Panc1 (cell line): ENCODE data around the gene TBC1D22A. TPM values are rescaled to one million over a fixed set of nuclear protein-coding genes. Genes with fewer than 3 reads are reported as not detected.

Experiments
- ATAC-seq: fragments of 200-7000 bp; cut with Tn5 transposase; 2 replicates; pipeline ENCODE4 v1.9.1; 2020; ENCODE audit warnings: mild to moderate bottlenecking, moderate library complexity
- BruUV-seq: library from RNA; stranded (reverse); fragments of 400-500 nt; replicated peaks from 2 replicates; lab custom pipeline; 2021; lab: Mats Ljungman, UMichigan
- CTCF ChIA-PET: fragments of 300-600 bp; sonication (Branson Sonifier 250); formaldehyde crosslinking; loops from one replicate; lab custom pipeline; 2022; ENCODE audit warnings: antibody characterized with exemption; lab: Charles Lee
- POLR2A ChIA-PET: fragments of 300-600 bp; sonication (Branson Sonifier 250); formaldehyde crosslinking; loops from one replicate; lab custom pipeline; 2022; ENCODE audit warnings: antibody characterized with exemption; lab: Charles Lee
- DNase-seq: peaks from one replicate; pipeline ENCODE4 v3.0.0-alpha.2; 2010; ENCODE audit warnings: low read depth, low spot score
- H3K27ac ChIP-seq: 2 replicates; pipeline ENCODE4 v1.5.1; 2011; ENCODE audit warnings: mild to moderate bottlenecking, low read length, inconsistent platforms
- H3K27me3 ChIP-seq: fragments of 200-500 bp; sonication (Bioruptor generic); 2 replicates; pipeline ENCODE4 v1.6.0; 2014; ENCODE audit warnings: low read length, inconsistent platforms; ENCODE audit not compliant: control insufficient read depth, insufficient read depth
- H3K36me3 ChIP-seq: fragments of 200-500 bp; sonication (Bioruptor generic); 2 replicates; pipeline ENCODE4 v1.5.1; 2014; ENCODE audit warnings: inconsistent platforms, mild to moderate bottlenecking, low read length, moderate library complexity; ENCODE audit not compliant: control insufficient read depth, insufficient read depth
- H3K4me1 ChIP-seq: 2 replicates; pipeline ENCODE4 v1.5.1; 2011; ENCODE audit warnings: inconsistent platforms, mild to moderate bottlenecking, low read length, moderate library complexity; ENCODE audit not compliant: control insufficient read depth, insufficient read depth
- H3K4me3 ChIP-seq, 2 experiments: 2 replicates each; pipeline ENCODE4 v1.5.1; 2011 to 2012; ENCODE audit warnings: low read depth in 2 of 2, low read length in 2 of 2, mild to moderate bottlenecking in 2 of 2, inconsistent platforms in 1 of 2, moderate library complexity in 1 of 2
- H3K9me3 ChIP-seq: fragments of 200-500 bp; sonication (Bioruptor generic); 2 replicates; pipeline ENCODE4 v1.5.1; 2014; ENCODE audit warnings: low read depth, mild to moderate bottlenecking, inconsistent platforms, low read length, moderate library complexity; ENCODE audit not compliant: control insufficient read depth, insufficient read depth
- CTCF ChIP-seq: fragments of 450-650 bp; IDR thresholded peaks from 2 replicates; pipeline ENCODE4 v1.5.1; 2017; ENCODE audit warnings: mild to moderate bottlenecking
- POLR2AphosphoS5 ChIP-seq: IDR thresholded peaks from 2 replicates; pipeline ENCODE4 v1.6.1; 2012; ENCODE audit warnings: mild to moderate bottlenecking, low read depth, low read length, moderate library complexity
- SIN3A ChIP-seq: IDR thresholded peaks from 2 replicates; pipeline ENCODE4 v1.6.1; 2012; ENCODE audit warnings: low read depth, mild to moderate bottlenecking, low read length, moderate library complexity, borderline replicate concordance; ENCODE audit not compliant: insufficient read depth
- TCF7L2 ChIP-seq: IDR thresholded peaks from 2 replicates; pipeline ENCODE4 v1.6.1; 2011; ENCODE audit warnings: mild to moderate bottlenecking, low read depth, low read length, inconsistent platforms
- in situ Hi-C: cut with HindIII; loops from 2 replicates; pipeline ENCODE4 v1.10.0; 2016; ENCODE audit warnings: low sequenced_read_pairs, low pct_unique_long_range_greater_than_20kb
- intact Hi-C: fragments of 100-400 bp; cut with micrococcal nuclease; formaldehyde crosslinking; loops from one replicate; pipeline ENCODE4 v1.10.0; 2022; ENCODE audit not compliant: unreplicated experiment
- total RNA-seq: library from RNA; stranded (reverse); gene quantifications from one replicate; pipeline ENCODE4 v1.2.1, GENCODE V29; 2021; ENCODE audit not compliant: unreplicated experiment
- TF ChIP-seq, protein P1 (sequence below), 2 experiments: IDR thresholded peaks; 2 replicates each; pipeline ENCODE4 v1.6.1; 2011 to 2012; ENCODE audit warnings: low read depth in 2 of 2, control low read depth in 1 of 2, low read length in 1 of 2, mild to moderate bottlenecking in 1 of 2, moderate library complexity in 1 of 2; ENCODE audit not compliant: insufficient read depth in 1 of 2

Gene TBC1D22A
- total RNA-seq, 1 experiment from 2014 or later = 28.7 TPM

- Histone ChIP-seq H3K27me3 (no peaks in the 10 kb centered on the region), H3K4me1 (peaks cover 46% of the 10 kb centered on the region), H3K27ac (peak within 1 kb of the TSS; percentile 76), H3K4me3 (peak within 1 kb of the TSS; percentile 67 to 68), H3K36me3 (no peaks in the 10 kb centered on the region; the same call in 1 of the 2 replicates), H3K9me3 (no peaks in the 10 kb centered on the region)
- no peak for TF ChIP-seq TCF7L2
- TF ChIP-seq SIN3A = 0 out of 2 replicates have a peak, but pooled peaks have one; percentile 7
- DNase-seq (no peak), ATAC-seq (peak; percentile 81)
- ChIA-PET POLR2A (no interaction called here), CTCF (interaction anchor here (0.6 to 1.6 kb wide), 3 partner anchors 23 to 175 kb away, joined by 4 to 14 read pairs (median 5); no protein-coding TSS in a partner anchor)
- intact Hi-C loops = no loop called here
- in situ Hi-C loops = no loop called here
- no TSS peak for BruUV-seq
These were observed 24.3 kb upstream of the TBC1D22A start, which contains the start of gene CERK for GRCh38 chr22:46737976-46738646. Gene CERK (minus strand): TSS chr22:46738252. CDS start chr22:46738148, 104 bp downstream.

DNA sequence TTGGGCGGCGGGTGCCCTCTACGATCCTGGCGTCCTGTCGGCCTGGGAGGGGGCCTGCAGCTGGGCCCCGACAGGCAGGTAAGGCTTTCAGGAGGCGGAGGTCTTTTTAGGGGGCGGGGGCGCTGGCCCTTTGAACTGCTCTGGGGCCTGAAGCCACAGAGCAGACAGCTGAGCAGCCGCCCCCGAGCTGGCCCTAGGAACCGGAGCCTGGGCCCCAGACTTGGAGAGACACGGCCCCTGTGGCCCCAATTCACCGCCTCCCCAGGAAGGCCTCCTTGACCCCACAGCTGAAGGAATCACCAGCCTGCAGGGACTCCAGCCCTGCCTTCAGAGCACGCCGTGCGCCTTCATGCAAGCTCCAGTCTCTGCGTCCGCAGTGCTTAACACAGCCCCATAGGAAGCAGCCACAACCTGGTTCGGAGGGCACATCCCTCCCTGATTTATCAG lies 23.8 kb upstream of the TBC1D22A start:
- ATAC-seq (peak; percentile 55), DNase-seq (no peak)
- no TSS peak for BruUV-seq
- intact Hi-C loops (no loop called here), in situ Hi-C loops (no loop called here)
- Histone ChIP-seq H3K4me1 (peaks cover 46% of the 10 kb centered on the region), H3K27me3 (no peaks in the 10 kb centered on the region), H3K9me3 (no peaks in the 10 kb centered on the region), H3K27ac (peak overlapping the region; percentile 76), H3K4me3 (peak overlapping the region; percentile 53 to 67), H3K36me3 (no peaks in the 10 kb centered on the region; the same call in 1 of the 2 replicates)
- TF ChIP-seq CTCF = no peak
- no peak for TF ChIP-seq SIN3A
- TF ChIP-seq POLR2AphosphoS5 = no peak
- POLR2A ChIA-PET = no interaction called here
- CTCF ChIA-PET = interaction anchor here (0.6 to 1.6 kb wide), 4 partner anchors 19 to 175 kb away, joined by 4 to 14 read pairs (median 4); no protein-coding TSS in a partner anchor

DNA sequence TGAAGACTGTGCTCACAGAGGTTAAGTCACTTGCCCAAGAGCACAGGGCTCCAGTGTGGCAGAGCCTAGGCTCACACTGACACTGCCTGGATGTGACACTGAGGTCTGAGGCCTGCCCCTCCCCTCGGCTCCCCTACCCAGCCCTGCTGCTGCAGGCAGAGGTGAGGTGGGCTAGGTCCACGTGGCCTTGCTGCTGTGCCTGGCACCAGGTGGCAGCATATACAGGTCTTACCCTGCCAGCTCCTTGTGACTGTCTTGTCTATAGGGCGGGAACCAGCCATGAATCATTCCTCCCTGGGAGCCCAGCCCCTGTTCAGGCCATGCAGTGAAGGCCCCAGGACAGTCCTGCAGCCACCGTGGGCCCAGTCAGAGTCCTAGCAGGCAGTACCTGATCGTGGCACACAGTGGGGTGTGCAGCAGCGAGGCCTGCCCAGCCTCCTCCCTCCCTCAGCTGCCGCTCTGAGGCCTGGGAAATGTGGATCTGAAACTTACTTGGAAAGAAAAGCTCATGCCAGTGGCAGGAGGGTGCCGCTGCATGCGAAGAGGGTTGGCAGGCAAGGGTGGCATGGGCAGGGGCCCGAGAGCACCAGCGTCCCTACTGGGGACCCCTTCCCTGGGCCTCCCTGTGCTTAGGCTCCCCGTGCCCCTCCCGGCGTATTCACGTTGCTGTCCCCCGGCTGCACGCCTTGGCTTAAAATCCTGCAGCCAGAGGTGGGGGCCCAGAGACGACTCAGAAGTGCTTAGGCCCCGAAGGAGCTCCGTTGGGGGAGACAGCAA lies 23.2 kb upstream of the TBC1D22A start:
- in situ Hi-C loops = no loop called here
- POLR2A ChIA-PET = no interaction called here
- H3K9me3 ChIP-seq = no peaks in the 10 kb centered on the region
- TF ChIP-seq, protein P1, sequence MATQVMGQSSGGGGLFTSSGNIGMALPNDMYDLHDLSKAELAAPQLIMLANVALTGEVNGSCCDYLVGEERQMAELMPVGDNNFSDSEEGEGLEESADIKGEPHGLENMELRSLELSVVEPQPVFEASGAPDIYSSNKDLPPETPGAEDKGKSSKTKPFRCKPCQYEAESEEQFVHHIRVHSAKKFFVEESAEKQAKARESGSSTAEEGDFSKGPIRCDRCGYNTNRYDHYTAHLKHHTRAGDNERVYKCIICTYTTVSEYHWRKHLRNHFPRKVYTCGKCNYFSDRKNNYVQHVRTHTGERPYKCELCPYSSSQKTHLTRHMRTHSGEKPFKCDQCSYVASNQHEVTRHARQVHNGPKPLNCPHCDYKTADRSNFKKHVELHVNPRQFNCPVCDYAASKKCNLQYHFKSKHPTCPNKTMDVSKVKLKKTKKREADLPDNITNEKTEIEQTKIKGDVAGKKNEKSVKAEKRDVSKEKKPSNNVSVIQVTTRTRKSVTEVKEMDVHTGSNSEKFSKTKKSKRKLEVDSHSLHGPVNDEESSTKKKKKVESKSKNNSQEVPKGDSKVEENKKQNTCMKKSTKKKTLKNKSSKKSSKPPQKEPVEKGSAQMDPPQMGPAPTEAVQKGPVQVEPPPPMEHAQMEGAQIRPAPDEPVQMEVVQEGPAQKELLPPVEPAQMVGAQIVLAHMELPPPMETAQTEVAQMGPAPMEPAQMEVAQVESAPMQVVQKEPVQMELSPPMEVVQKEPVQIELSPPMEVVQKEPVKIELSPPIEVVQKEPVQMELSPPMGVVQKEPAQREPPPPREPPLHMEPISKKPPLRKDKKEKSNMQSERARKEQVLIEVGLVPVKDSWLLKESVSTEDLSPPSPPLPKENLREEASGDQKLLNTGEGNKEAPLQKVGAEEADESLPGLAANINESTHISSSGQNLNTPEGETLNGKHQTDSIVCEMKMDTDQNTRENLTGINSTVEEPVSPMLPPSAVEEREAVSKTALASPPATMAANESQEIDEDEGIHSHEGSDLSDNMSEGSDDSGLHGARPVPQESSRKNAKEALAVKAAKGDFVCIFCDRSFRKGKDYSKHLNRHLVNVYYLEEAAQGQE (IDR thresholded peaks at IDR 0.05; ENCODE audit: insufficient read depth in 1 of 2, low read depth in 2 of 2, low read length in 1 of 2) = no peak
- no peak for TF ChIP-seq CTCF
- no peak for TF ChIP-seq POLR2AphosphoS5
- TF ChIP-seq TCF7L2 = no peak
- no peak for TF ChIP-seq SIN3A
- intact Hi-C loops = no loop called here
- H3K27me3 ChIP-seq = no peaks in the 10 kb centered on the region
- peak overlapping the region; percentile 53 to 67 for H3K4me3 ChIP-seq
- DNase-seq = peak; percentile 47
- H3K36me3 ChIP-seq = no peaks in the 10 kb centered on the region; the same call in 1 of the 2 replicates
- no TSS peak for BruUV-seq
- peak overlapping the region; percentile 76 for H3K27ac ChIP-seq
- ATAC-seq = peak; percentile 79
- CTCF ChIA-PET = interaction anchor here (0.6 to 1.6 kb wide), 4 partner anchors 19 to 176 kb away, joined by 4 to 14 read pairs (median 4); no protein-coding TSS in a partner anchor
- H3K4me1 ChIP-seq = peaks cover 46% of the 10 kb centered on the region
